Measurements from ENCODE around the gene CDC42EP5. TPM values are rescaled to one million over a fixed set of nuclear protein-coding genes. Genes with fewer than 3 reads are reported as not detected.

The CDC42EP5 gene
- total RNA-seq, 6 donors from 2014 or later, result 11.1 to 40.4 (median 20.6) TPM

DNA sequence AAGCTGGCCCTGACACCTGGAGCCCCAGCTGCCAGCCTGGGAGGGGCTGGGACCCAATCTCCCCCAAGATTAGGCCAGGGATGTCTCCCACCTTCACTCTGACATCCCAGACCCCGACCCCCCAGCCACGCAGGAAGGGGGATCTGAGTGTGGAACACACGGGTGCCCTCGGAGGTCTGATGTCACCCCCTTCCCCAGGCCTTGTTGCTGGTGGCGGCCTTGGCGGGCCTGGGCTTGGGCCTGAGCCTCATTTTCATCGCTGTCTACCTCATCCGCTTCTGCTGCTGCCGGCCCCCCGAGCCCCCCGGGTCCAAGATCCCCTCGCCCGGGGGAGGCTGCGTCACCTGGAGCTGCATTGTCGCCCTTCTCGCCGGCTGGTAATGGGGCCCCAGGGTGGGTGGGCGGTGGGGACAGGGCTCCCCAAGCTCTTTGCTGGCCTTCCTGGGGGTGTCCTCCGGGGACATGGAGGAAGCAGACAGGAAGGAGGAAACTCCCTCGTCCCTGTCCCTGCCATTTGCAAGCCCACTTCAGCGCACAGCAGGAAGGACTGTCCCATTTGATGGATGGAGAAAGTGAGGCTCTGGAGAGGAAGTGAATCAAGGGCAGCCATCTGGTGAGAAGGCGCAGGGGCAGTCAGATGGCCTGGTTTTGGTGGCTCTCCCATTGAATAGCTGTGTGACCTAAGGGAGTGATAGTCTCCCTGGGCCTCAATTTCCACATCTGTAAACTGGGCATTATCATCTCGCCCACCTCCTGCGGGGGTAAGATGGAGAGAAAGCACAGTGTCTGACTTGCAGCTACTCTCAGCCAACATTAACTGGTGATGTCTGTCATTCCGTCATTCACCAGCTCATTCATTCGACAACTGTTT lies 53.9 kb downstream of the CDC42EP5 start:
- ATAC-seq (ENCODE audit: low FRiP score in 2 of 2), result no peak
- Histone ChIP-seq H3K27ac (no peak overlapping the region), H3K4me1 (peaks cover 5 to 16% (median 9%) of the 10 kb centered on the region in 4 donors), H3K9me3 (no peaks in the 10 kb centered on the region), H3K36me3 (no peaks in the 10 kb centered on the region), H3K27me3 (peaks cover 1 to 47% (median 27%) of the 10 kb centered on the region in 4 donors), H3K4me3 (no peak overlapping the region)
- DNase-seq, result no peak
- 78 to 82% methylated on average over 16 to 26 of the region's 26 CpGs for WGBS, 2 donors
- TF ChIP-seq EP300 (IDR thresholded peaks at IDR 0.05) (no peak), CTCF (IDR thresholded peaks at IDR 0.05) (no peak), POLR2AphosphoS5 (IDR thresholded peaks at IDR 0.05) (no peak), POLR2A (IDR thresholded peaks at IDR 0.05) (no peak)

GRCh38 chr19:54418030-54418929 lies 54.8 kb downstream of the CDC42EP5 start:
- Histone ChIP-seq H3K4me1 (peaks cover 5 to 16% (median 9%) of the 10 kb centered on the region in 4 donors), H3K27me3 (peaks cover 1 to 47% (median 27%) of the 10 kb centered on the region in 4 donors), H3K9me3 (no peaks in the 10 kb centered on the region), H3K36me3 (no peaks in the 10 kb centered on the region), H3K4me3 (no peak overlapping the region), H3K27ac (no peak overlapping the region)
- DNase-seq (no peak), ATAC-seq (ENCODE audit: low FRiP score in 2 of 2) (no peak)
- no peak for TF ChIP-seq CTCF (IDR thresholded peaks at IDR 0.05)
- no peak for TF ChIP-seq POLR2A (IDR thresholded peaks at IDR 0.05)
- no peak for TF ChIP-seq EP300 (IDR thresholded peaks at IDR 0.05)
- no peak for TF ChIP-seq POLR2AphosphoS5 (IDR thresholded peaks at IDR 0.05)
- WGBS, 2 donors, result 19 to 28% methylated on average over 18 to 24 of the region's 25 CpGs

GRCh38 chr19:54416695-54417491 lies 56.2 kb downstream of the CDC42EP5 start:
- no peak for TF ChIP-seq EP300 (IDR thresholded peaks at IDR 0.05)
- TF ChIP-seq CTCF (IDR thresholded peaks at IDR 0.05), result no peak
- TF ChIP-seq POLR2AphosphoS5 (IDR thresholded peaks at IDR 0.05), result no peak
- TF ChIP-seq POLR2A (IDR thresholded peaks at IDR 0.05), result no peak
- no peak for ATAC-seq (ENCODE audit: low FRiP score in 2 of 2)
- H3K36me3 ChIP-seq, result no peaks in the 10 kb centered on the region
- DNase-seq, result peak in 1 of 2 donors; percentile 85
- no peak overlapping the region for H3K4me3 ChIP-seq
- no peaks in the 10 kb centered on the region for H3K9me3 ChIP-seq
- H3K4me1 ChIP-seq, result peaks cover 5 to 16% (median 9%) of the 10 kb centered on the region in 4 donors
- H3K27me3 ChIP-seq, result peaks cover 1 to 47% (median 27%) of the 10 kb centered on the region in 4 donors
- H3K27ac ChIP-seq, result no peak overlapping the region
- 45 to 56% methylated on average over 19 to 36 of the region's 44 CpGs for WGBS, 2 donors

DNA sequence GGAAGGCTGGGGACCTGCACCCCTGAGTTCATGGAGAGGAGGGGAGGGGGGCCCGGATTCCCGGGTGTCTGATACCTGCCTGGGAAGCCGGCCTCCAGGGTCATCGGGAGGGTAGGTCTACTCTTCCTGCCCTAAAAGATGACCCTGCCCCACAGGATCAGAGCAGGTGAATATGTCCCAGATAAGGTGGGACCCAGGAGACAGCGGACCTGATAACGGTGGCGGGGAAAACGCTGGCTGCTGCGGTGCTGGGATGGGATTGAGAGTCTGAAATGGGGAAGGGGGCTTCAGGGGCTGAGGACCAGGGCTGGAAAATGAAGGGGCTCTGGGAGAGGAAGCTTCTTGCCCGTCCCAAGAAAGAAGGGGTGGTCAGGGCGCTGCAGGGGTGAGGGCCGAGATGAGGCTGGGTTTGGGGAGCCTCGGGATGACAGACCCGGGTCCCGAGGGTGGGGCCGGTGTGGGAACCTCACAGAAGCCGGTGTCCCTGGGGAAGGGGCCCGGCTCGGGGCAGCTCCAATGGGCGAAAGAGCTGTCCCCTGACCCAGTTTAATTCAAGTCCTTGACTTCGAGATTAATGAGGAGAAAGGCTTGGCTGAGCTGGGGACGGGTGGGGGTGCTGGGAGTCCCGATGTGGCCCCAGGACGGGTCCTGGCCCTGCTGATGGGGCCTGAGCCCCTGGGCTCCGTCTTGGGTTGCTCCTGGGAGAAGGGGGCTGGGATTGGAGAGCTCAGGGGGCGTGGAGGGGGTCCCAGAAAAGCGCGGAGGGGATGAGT lies 57.0 kb downstream of the CDC42EP5 start:
- TF ChIP-seq POLR2A (IDR thresholded peaks at IDR 0.05) (no peak), EP300 (IDR thresholded peaks at IDR 0.05) (no peak), CTCF (IDR thresholded peaks at IDR 0.05) (no peak), POLR2AphosphoS5 (IDR thresholded peaks at IDR 0.05) (no peak)
- Histone ChIP-seq H3K27ac (no peak overlapping the region), H3K36me3 (no peaks in the 10 kb centered on the region), H3K4me3 (no peak overlapping the region), H3K9me3 (no peaks in the 10 kb centered on the region), H3K27me3 (peaks cover 1 to 46% (median 25%) of the 10 kb centered on the region in 4 donors), H3K4me1 (peaks cover 5 to 16% (median 9%) of the 10 kb centered on the region in 4 donors)
- ATAC-seq (ENCODE audit: low FRiP score in 2 of 2), result no peak
- DNase-seq, result no peak
- 6 to 15% methylated on average over 23 to 25 of the region's 28 CpGs for WGBS, 2 donors

Data from upper lobe of left lung (tissue), 6 donors.